Measurements from ENCODE around the gene HM13.
"Not testable (repeated sequence)": the region's sequence is repeated elsewhere in the genome, so short reads cannot be mapped to it uniquely, and the experiment has no call there.

HM13 gene

DNA sequence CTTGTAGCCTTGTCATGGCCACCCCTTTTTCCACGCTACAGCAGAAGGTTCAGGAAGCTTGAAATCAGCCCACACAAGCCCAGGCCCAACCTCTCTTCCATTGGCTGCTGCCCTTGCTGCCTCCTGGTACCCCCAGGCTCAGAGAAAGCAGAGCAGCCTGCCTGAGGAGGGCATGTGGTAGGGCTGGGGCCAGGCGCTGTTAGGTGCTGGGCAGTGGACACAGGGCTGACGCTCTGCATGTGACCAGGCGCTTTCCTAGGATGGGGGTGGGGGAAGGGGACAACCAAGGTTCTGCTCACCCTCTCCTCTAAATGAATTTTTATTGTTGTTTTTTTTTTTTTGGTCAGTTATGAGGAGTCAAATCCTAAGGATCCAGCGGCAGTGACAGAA, 54.5 kb downstream of the HM13 start:
- DNase-seq: no peak

DNA sequence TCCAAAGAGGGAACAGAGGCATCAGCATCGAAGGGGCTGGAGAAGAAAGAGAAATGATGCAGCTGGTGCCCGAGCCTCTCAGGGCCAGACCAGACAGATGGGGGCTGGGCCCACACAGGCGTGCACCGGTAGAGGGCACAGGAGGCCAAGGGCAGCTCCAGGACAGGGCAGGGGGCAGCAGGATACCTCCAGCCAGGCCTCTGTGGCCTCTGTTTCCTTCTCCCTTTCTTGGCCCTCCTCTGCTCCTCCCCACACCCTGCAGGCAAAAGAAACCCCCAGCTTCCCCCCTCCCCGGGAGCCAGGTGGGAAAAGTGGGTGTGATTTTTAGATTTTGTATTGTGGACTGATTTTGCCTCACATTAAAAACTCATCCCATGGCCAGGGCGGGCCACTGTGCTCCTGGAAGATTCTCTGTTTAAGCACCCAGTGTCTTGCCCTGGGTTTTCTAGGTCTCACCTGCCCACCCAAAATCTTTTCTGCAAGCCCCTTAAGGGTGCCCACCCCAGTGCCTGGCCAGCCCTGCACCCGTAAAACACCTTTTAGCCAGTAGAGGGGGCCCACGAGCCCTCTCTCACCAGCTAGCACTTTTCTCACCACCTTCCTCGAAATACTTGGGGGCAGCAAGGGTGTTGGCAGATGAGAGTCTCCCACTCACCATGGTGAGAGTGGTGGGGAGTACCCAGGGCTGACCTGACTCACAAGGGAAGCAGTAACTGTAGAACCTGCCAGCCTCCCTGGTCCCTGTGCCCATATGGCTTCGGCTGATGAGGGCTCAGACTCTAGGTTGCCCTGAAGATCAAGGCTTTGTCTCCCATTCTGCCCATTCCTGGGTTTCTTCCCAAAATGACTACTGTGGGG, 55.1 kb downstream of the HM13 start:
- DNase-seq: peak; percentile 77

DNA sequence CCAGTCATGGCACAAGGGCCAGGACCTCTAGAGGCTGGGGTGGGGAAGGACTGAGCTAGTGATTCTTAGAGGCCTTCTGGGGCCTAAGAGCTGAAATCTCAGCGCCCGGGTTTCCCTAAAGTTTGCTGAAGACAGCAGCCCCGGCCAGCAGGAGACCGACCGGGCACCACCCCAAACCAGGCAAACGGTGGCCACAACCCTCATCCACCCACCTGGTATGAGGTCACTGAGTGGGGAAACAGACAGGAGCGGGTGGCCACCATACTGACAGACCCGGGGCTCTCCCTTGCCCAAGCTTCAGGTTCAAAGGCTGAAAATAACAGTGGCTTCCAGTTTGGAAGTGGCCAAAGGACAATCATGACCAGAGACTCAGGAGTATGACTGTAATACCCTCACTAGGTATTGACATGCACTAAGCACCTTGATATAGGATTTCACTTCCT, 55.8 kb downstream of the HM13 start:
- no peak for DNase-seq

DNA sequence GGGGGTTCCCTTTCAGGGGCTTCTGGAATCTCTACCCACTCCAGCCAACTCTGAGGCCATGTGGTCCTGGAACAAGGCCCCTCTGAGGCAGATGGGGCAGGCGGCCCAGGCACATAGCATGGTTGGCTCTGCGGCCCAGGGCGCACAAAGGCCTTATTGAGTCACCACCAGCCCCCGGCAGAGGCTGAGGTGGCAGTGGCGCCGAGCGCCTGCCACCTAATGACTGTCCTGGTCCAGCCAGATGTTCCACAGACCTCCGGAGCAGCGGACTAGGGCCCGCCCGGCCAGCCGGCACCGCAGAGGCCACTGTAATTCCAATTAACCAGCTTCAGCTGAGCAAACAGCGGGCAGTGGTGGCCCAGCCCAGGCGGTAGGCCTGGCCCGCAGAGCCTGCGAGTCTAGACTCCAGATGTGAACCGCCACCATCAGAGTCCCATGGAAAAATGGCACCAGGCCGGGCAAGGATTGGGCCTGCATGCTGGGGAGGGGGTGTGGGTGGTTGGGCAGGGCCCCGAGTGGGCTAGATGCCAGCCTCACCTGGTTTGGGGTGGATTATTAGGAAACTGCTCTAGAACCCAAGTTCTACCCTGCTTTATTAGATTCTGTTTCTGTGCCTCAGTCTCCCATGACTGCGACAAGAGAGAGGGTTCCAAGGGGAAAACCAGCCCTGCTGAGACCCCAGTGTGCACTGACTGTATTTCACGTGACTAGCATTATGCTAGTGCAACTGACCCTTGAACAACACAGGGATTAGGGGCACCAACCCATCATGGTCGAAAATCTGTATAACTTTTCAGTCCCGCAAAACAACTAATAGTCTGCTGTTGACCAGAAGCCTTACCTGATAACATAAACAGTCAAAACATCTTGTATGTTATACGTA, 56.7 kb downstream of the HM13 start:
- no peak for DNase-seq

DNA sequence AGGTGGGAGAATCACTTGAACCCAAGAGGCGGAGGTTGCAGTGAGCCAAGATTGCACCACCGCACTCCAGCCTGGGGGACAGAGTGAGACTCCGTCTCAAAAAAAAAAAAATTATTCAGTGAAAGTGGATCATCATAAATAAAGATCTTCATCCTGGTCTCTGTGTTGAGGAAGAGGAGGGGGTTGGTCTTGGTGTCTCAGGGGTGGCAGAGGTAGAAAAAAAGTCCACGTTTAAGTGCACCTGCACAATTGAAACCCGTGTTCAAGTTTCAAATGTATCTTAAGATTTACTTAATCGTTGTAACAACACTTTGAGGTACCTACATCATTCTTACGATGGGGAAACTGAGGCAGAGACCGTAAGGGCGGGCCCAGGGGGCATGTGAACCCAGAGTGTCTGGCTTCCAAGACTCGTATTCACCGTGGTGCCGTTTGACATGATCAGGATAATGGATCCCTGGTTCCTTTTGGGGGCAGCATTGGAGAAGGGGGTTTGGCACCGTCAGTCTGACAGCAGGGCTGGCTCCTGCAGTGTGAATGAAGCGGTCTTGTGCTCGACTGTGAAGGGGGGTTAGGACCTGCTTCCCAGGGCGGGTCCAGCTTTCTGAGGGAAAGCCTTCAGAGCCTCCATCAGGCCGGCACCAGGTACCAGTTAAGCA, 57.9 kb downstream of the HM13 start:
- no peak for DNase-seq

DNA sequence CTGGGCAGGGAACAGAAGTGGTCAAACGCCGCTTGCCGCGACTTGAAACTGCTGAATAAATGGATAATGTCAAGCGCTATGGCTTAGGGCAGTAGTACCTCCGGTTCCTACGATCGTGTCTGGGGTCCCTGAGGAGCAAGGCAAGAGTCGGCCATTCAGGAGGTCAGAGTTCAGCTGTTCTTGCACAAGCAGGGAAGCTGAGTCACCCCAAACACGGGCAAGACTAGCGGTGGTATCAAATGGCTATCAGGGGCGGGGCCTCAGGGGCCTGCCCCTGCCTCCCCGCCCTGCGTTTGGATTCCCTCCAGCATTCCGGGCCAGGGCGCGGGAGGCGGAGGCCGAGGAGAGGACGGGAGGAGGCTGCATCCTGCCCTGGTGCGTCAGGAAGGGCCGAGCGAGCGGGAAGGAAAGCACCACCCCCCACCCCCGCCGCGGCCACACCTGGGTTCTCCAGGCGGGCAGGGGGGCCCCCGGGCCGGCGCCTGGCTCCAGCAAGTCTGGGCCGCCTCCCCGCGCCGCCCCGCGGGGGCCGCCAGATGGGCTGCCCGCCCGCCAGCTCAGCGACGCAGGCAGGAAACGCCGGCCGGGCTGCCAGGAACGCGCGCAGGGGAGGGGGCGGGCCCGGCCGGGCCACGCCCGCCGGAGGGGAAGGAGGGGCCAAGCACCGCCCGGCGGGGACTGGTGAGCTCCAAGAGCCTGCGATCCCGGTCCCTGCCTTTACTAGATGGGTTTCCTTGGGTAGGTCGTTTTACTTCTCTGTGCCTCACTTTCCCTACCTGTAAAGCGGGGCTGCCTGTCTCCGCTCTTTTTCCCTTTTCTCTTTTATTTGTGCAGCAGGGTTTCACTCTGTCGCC, 58.7 kb downstream of the HM13 start:
- DNase-seq: peak; percentile 91

DNA sequence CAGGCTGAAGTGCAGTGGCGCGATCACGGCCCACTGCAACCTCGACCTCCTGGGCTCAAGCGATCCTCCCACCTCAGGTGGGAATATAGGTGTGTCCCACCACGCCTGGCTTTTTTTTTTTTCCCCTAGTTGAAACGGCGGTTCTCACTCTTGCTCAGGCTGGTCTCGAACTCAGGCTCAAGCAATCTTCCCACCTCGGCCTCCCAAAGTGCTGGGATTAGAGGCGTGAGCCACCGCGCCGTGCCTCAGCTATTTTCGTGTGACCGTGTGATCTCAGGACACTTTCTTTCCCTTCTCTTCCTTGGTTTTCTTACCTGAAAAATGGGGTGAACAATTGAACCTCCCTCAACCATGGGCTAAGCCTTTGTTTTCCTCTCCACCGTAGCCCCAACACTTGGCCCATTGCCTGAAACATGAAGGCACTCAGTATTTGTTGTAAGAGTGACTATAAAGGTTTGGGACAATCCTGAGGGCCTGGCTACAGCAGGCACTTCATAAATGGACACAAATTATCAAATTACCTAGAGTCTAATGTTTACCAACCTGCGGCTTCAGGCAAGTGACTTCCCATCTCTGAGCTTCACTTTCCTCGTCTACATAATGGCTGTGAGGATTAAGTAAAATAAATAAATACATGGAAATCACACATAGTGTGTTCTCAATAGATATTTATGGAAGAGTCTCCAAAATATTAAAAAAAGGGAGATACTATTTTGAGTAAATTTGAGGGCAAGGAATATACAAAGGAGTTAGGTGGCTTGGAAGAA, 59.5 kb downstream of the HM13 start:
- DNase-seq: no peak

DNA sequence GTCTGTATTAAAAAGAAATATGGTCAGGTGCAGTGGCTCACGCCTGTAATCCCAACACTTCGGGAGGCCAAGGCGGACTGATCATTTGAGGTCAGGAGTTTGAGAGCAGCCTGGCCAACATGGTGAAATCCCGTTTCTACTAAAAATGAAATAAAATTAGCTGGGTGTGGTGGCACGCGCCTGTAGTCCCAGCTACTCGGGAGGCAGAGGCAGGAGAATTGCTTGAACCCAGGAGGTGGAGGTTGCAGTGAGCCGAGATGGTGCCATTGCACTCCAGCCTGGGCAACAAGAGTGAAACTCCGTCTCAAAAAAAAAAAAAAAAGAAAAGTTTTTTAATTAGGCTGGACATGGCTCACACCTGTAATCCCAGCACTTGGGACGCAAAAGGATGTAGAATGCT, 60.7 kb downstream of the HM13 start:
- DNase-seq: not testable (repeated sequence)

DNA sequence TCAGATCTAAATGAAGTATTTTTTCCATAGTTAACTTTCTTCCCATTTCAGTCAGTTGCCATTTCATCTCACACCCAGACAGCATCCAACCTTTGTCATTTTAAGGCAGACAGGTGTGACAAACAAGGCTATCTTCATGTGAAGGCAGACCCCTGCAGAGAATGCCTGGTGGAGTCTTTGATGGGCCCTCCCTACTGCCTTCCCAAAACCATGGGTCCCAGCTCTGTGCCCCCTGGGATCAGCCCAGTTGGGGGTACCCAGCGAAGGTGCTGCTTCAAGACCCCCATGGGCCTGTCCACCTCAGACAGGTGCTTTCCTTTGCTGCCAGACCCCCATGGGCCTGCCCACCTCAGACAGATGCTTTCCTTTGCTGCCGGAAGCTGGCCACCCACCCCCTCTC, 62.5 kb downstream of the HM13 start:
- no peak for DNase-seq

DNA sequence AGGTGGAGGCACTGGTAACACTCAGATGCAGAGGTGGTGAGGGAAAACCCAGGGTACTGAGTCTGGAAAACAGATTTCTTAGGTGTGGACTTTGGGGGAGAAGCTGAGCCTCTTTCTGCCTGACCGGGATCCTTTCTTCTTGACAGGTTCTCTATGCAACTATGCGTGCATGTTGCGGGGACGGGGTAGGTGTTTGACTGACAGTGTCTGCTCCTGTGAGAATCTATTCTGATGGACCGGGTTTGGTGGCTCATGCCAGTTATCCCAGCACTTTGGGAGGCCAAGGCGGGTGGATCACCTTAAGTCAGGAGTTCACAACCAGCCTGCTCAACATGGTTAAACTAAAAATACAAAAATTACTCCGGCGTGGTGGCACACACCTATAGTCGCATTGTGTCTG, 63.0 kb downstream of the HM13 start:
- no peak for DNase-seq

DNA sequence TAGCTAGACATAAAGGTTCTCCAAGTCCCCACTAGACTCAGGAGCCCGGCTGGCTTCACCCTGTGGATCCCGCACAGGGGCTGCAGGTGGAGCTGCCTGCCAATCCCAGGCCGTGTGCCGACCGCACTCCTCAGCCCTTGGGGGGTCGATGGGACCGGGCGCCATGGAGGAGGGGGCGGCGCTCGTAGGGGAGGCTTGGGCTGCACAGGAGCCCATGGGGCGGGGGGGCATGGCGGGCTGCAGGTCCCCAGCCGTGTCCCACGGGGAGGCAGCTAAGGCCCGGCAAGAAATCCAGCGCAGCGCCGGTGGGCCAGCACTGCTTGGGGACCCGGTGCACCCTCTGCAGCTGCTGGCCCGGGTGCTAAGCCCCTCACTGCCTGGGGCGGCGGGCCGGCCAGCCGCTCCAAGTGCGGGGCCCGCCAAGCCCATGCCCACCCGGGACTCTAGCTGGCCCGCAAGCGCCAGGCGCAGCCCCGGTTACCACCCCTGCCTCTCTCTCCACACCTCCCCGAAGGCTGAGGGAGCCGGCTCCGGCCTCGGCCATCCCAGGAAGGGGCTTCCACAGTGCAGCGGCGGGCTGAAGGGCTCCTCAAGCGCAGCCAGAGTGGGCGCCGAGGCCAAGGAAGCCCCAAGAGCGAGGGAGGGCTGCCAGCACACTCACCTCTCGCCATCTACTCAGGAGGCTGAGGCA, 64.4 kb downstream of the HM13 start:
- DNase-seq: no peak

DNA sequence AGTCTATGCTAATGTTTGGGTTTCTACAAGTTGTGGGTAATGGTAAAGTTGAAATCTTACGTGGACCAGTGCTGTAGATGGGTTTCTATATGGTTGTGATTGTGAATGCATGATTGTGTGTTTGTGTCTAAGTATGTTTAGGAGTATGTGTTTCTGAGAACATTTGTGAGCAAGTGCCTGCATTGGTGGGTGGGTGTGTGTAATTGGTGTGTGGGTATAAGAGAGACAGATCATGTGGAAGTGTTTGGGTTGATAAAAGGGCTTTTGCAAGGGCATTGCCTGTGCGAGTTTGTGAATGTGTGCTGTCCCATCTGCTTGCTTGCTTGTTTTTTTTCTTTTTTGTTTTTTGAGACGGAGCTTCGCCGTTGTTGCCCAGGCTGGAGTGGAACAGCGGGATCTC, 65.0 kb downstream of the HM13 start:
- DNase-seq: no peak

DNA sequence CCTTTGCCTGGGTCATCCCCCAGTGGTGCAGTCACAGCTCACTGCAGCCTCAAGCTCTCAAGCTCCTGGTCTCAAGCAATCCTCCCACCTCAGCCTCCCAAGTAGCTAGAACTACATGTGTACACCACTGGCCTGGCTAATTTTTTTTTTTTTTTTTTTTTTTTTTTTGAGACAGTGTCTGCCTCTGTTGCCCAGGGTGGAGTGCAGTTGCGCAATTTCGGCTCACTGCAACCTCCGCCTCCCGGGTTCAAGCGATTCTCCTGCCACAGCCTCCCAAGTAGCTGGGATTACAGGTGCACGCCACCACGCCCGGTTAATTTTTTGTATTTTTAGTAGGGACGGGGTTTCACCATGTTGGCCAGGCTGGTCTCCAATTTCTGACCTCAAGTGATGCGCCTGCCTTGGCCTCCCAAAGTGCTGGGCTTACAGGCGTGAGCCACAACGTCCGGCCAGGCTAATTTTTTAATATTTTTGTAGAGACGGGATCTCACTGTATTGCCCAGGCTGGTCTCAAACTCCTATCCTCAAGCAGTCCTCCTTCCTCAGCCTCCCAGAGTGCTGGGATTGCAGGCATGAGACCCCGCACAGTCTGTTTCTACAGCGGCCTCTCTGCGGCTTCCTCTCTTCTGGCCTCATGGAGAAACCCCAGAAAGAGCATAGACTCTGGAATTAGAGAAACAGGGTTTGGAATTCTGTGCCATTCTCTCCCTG, 65.9 kb downstream of the HM13 start:
- DNase-seq: not testable (repeated sequence)

DNA sequence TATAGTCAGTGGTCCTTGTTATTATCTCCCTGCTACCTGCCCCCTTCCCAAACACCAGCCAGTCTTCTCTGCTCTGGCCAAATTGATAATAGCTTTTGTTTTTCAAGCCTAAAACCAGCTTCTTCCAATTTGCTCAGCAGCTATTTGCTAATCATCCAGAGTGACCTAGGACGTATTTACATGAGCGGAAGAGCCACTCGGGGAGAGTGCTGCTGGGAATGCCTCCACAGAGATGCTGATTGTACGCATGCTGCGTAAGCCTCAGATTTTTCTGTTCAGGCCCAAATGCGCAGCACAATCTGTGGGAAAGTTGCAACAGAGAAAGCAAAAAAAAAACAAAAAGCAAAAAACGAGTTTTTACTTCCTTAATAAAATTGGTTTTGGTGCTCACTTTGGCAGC, 66.5 kb downstream of the HM13 start:
- no peak for DNase-seq

DNA sequence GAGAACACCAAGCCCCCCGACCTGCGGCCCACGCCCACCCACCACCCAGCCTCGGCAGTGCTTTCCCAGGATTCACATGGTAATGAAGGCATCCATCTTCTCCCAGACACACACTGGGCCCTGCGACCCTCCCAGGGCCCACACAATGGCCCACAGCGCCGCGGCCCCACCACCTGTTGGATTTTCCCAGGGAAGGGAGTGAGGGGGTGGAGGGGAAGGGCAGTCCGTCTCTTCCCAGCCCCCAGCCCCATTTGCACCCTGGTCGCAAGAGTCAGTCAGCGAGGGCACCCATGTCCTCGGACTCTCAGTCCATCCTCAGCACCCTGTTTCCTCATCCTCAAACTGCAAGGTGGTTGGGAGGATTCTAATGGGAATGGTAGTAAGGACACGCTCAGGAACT, 67.1 kb downstream of the HM13 start:
- DNase-seq: no peak

DNA sequence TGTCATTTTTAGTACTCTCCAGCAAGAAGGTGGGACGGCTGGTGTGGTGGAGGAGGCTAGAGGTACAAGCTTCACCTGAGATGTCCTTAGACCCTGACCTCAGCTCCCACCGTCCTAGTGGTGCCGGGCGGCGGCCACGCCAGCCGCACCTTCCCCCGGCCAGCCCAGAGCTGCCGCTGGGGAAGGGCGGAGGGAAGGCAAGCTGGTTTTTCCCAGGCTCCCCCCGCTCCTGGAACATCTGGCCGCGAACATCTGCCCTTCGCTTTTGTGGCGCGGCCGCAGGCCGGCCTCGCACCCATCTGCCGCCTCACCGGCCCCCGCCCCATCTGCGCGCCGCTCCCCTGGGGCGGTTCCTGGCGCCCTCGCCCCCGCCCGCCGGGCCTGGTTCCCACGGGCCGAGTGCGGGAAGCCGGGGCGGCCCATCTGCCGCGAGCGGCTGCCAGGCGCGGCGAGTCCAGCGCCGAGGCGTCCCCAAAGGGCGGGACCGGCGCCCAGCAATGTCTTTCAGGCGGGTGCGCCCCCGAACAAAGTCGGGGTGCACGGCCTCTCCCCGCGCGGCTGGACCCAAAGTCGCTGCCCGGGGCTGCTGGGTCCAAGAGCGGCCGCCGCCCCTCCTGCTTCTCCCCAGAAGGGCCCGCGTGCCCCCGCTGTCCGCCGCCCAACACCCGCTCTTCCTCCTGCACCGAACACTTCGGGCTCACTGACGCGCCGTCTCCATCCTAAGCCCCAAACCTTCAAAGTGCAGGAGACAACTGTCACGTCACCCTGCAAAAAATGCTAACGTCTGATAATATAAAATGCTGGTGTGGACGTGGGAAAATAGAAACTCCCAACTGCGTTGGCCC, 73.5 kb downstream of the HM13 start:
- DNase-seq: no peak

DNA sequence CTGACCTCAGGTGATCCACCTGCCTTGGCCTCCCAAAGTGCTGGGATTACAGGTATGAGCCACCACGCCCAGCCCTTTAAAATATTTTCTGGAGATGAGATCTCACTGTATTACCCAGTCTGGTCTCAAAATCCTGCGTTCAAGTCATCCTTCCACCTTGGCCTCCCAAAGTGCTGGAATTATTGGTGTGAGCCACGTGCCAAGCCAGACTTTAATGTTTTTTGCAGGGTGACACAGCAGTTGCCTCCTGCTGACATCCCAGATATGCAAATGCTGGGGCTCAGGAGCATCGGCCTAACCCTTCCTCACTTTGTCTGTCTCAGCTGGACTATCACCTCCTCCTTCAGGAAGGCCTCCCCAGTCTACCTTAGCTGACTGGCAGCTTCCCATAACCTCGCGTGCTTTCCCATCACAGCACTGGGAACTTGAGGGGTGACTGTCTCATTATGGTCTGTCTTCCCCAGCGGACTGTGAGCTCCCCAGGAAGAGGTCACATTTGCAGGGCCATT, 76.5 kb downstream of the HM13 start:
- DNase-seq: no peak

DNA sequence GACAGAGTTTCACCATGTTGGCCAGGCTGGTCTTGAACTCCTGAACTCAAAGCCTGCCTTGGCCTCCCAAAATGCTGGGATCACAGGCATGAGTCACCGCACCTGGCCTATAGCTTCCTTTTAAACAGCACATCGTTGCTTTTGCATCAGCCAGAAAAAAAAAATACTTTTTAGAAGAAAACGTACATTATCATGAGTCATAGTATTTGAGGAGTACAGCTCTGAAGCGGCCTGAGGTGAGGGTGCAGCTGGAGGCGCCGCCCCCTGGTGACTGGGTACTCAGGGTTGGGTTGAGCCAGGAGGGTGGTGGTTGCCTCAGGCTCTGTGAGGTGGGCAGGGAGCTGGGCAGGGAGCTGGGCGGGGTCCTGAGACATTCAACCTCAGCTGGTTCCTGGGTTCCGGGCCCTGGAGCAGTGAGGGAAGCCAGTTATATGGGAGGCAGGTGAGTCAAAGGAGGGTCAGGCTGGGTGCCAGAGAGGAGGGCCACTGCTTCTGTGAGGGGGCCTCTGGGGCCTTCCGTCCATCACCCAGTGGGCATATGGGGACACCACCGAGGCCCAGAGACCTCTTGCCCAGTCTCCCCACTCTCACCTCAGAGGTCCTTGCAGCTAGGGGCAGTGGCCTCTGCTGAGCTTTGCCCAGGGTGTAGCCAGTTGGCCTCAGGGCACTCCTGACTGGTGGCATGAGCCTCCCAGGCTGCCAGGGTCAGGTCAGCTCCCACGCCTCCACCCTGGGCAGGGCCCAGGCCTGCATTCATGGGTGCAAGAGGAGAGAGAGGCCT, 79.2 kb downstream of the HM13 start:
- DNase-seq: no peak
